Progenitor cell of endocrine pancreas (in vitro differentiated cells): ENCODE measurements around the gene WNK2. TPM values are rescaled to one million over a fixed set of nuclear protein-coding genes. Genes with fewer than 3 reads are reported as not detected.

Experiments
- DNase-seq: peaks from one replicate; pipeline ENCODE4 v3.0.0; 2021; ENCODE audit warnings: low spot score; ENCODE audit not compliant: unreplicated experiment
- H3K27ac Mint-ChIP-seq: 2 replicates; pipeline ENCODE4 v1.8.0; 2021; ENCODE audit warnings: mild to moderate bottlenecking, moderate library complexity, mixed read lengths
- H3K27me3 Mint-ChIP-seq: 2 replicates; pipeline ENCODE4 v1.8.0; 2021; ENCODE audit warnings: mixed read lengths
- H3K36me3 Mint-ChIP-seq: 2 replicates; pipeline ENCODE4 v1.8.0; 2022; ENCODE audit warnings: mixed read lengths; ENCODE audit not compliant: insufficient read depth
- H3K4me1 Mint-ChIP-seq: 2 replicates; pipeline ENCODE4 v1.8.0; 2021; ENCODE audit warnings: low read depth, mixed read lengths
- H3K4me3 Mint-ChIP-seq: 2 replicates; pipeline ENCODE4 v1.8.0; 2021; ENCODE audit warnings: low read depth, mild to moderate bottlenecking, moderate library complexity, mixed read lengths
- H3K9me3 Mint-ChIP-seq: 2 replicates; pipeline ENCODE4 v1.8.0; 2021; ENCODE audit warnings: low read depth, mixed read lengths
- CTCF ChIP-seq: fragments of 200-600 bp; sonication (generic); IDR thresholded peaks from one replicate; pipeline ENCODE4 v1.5.0; 2021; ENCODE audit warnings: antibody characterized with exemption, mild to moderate bottlenecking; ENCODE audit not compliant: unreplicated experiment
- total RNA-seq: library from RNA; stranded (reverse); gene quantifications from 2 replicates; pipeline ENCODE4 v1.2.1, GENCODE V29; 2021

WNK2 gene
- total RNA-seq, 1 donor from 2014 or later: 345 TPM

DNA sequence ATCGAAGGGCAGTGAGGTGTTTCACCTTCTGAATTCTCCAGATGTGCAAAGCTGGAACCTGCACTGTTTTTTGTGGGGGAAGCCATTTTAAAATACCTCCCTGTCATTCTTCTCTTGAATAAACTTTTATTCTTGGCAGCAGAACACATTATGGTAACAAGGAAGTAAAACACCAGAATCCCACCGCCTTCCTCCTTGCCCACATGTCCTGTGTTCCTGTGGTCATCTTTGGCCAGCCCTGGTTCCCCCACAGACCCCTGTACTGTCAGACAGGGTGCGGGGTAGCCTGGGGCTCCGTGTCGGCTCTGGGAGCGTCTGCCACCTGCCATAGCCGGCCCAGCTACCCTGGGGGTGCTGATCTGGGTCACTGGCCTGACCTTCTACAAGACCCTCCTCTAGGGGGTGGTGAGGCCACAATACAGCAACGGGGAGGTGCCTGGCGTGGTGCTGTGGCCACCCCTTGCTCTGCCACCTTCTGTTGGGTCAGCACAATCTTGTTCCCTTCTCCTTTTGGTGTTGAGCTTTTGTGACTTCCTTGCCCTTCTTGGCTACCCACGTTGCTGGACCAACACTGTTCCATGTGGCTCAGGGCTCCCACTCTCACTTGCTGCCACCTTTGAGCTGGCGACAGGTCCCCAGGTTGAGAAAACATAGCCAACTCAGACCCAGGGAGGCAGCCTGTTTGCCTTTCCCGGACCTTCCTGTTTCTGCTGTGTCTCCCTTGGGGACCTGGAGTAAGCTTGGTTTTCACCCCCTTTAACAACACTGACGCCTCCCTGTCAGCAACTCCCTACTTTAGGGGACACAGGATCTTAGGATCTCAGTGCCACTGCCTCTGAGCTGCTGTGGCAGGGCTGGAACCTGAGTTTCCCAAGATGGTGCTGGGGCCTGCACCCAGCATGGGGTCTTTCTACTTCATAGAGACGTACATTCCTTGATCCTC lies 4.8 kb downstream of the WNK2 start:
- Mint-ChIP-seq H3K36me3 (peaks cover 12% of the 10 kb centered on the region), H3K4me3 (no peak overlapping the region), H3K4me1 (peaks cover 50% of the 10 kb centered on the region), H3K27ac (peak overlapping the region; percentile 73), H3K9me3 (no peaks in the 10 kb centered on the region), H3K27me3 (no peaks in the 10 kb centered on the region)
- no peak for TF ChIP-seq CTCF
- no peak for DNase-seq

- Mint-ChIP-seq H3K27ac (no peak overlapping the region), H3K36me3 (peaks cover 12% of the 10 kb centered on the region), H3K4me3 (no peak overlapping the region), H3K27me3 (no peaks in the 10 kb centered on the region), H3K4me1 (peaks cover 58% of the 10 kb centered on the region), H3K9me3 (no peaks in the 10 kb centered on the region)
- TF ChIP-seq CTCF: no peak
- no peak for DNase-seq
These were observed 5.6 kb downstream of the WNK2 start for GRCh38 chr9:93189369-93190132.

GRCh38 chr9:93190133-93190525 lies 6.2 kb downstream of the WNK2 start:
- Mint-ChIP-seq H3K4me1 (peaks cover 64% of the 10 kb centered on the region), H3K27me3 (no peaks in the 10 kb centered on the region)
- TF ChIP-seq CTCF: no peak

DNA sequence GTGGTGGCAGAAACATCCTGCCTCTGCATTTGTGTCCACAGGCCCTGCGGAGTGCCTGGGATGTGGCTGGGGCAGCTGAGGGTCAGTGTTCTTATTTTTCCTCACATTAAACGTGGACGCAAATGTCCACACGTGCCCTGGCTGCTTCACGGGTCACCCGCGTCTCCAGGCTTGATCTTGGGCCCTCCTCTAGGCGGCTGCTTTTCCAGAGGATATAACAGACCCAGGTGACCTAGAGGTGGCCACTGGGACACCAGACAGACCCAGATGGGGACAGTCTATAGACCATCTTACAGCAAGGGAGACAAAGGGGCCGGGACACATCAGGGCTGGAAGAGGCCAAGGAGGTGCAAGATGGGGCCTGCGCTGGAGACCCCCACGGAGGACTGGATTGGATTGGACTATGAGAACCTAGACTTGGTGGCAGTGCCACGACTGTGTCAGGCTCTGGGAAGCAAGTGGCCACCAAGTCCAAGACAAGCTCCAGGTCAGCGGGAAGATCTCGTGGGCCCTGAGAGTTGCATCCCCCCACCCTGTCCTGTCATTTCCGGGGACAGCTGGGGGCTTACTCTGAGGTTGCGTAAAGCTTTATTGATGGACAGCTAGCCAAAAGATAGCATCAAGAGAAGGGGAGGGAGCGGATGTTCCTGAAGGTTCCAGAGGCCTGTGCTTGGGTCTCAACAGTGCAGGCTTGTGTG lies 6.9 kb downstream of the WNK2 start:
- no peak for DNase-seq
- Mint-ChIP-seq H3K27me3 (no peaks in the 10 kb centered on the region), H3K36me3 (peaks cover 13% of the 10 kb centered on the region), H3K4me1 (peaks cover 62% of the 10 kb centered on the region), H3K27ac (peak overlapping the region; percentile 53), H3K4me3 (no peak overlapping the region), H3K9me3 (no peaks in the 10 kb centered on the region)
- TF ChIP-seq CTCF: no peak

More at GRCh38 chr9:93190133-93190525, 6.2 kb downstream of the WNK2 start:
- Mint-ChIP-seq H3K27ac (no peak overlapping the region), H3K9me3 (no peaks in the 10 kb centered on the region), H3K4me3 (no peak overlapping the region), H3K36me3 (peaks cover 12% of the 10 kb centered on the region)
- DNase-seq: no peak

- peak overlapping the region; percentile 53 for H3K27ac Mint-ChIP-seq
- no peak for TF ChIP-seq CTCF
- peaks cover 14% of the 10 kb centered on the region for H3K36me3 Mint-ChIP-seq
- H3K4me1 Mint-ChIP-seq: peaks cover 60% of the 10 kb centered on the region
- H3K4me3 Mint-ChIP-seq: no peak overlapping the region
- no peaks in the 10 kb centered on the region for H3K9me3 Mint-ChIP-seq
- DNase-seq: no peak
- no peaks in the 10 kb centered on the region for H3K27me3 Mint-ChIP-seq
These were observed 7.4 kb downstream of the WNK2 start for GRCh38 chr9:93191354-93191660.
